Right cardiac atrium (tissue), 5 donors: ENCODE measurements around the gene BCHE. TPM values are rescaled to one million over a fixed set of nuclear protein-coding genes. Genes with fewer than 3 reads are reported as not detected.

Source experiments
- ATAC-seq, 2 donors: fragments of 200-7000 bp; cut with Tn5 transposase; one replicate each; pipeline versions ENCODE4 v1.8.0 to v1.9.1; 2020; ENCODE audit warnings: moderate library complexity in 2 of 2, mild to moderate bottlenecking in 1 of 2
- DNase-seq, 3 donors: peaks; one replicate each; pipeline ENCODE4 v3.0.0-alpha.2; 2020
- H3K27ac ChIP-seq: one replicate; pipeline ENCODE4 v1.5.1; 2013; ENCODE audit warnings: mild to moderate bottlenecking, low read length, control low read depth, moderate library complexity
- H3K27me3 ChIP-seq: one replicate; pipeline ENCODE4 v1.6.1; 2013; ENCODE audit not compliant: control insufficient read depth, insufficient read depth
- H3K4me1 ChIP-seq: one replicate; pipeline ENCODE4 v1.6.1; 2013; ENCODE audit warnings: low read length; ENCODE audit not compliant: control insufficient read depth, insufficient read depth
- H3K4me3 ChIP-seq: one replicate; pipeline ENCODE4 v1.5.1; 2013; ENCODE audit warnings: low read length, control low read depth
- H3K9me3 ChIP-seq: one replicate; pipeline ENCODE4 v1.6.1; 2013; ENCODE audit warnings: low read length; ENCODE audit not compliant: control insufficient read depth
- WGBS: extraction: QIAGEN DNeasy Blood & Tissue Kit; methylation state at CpG from one replicate; pipeline ENCODE4 v1.1.7; 2013; 5-methylcytosine and 5-hydroxymethylcytosine counted together
- intact Hi-C, 4 donors: fragments of 100-400 bp; cut with DNase I; formaldehyde crosslinking; loops; one replicate each; pipeline versions ENCODE4 v1.11.0 to v1.14.0; 2022 to 2023
- long read RNA-seq, 4 donors: library from polyadenylated mRNA; unstranded; transcript quantifications; one replicate each; pipeline ENCODE4 v2.0.0, GENCODE V29; 2020 to 2021
- polyA plus RNA-seq: library from polyadenylated mRNA; stranded (reverse); fragments of 200-250 nt; gene quantifications from one replicate; pipeline ENCODE4 v1.2.3, GENCODE V29; 2013
- total RNA-seq, 4 donors: library from RNA; stranded (reverse); fragmentation: NEBNext Ultra II Directional; extraction: Animal tissue kit (Norgen Biotek cat#: 25700); gene quantifications; one replicate each; pipeline ENCODE4 v1.2.1, GENCODE V29; 2021
- donor health status: healthy with polysubstance abuse.
- donor health status: DM: no; HTN: yes; CAD: no.
- donor health status: DM: no; HTN: no; CAD: no.
- donor health status: DM: no; HTN: yes; CAD: no; lungs with severe emphysema.
- donor health status: DM: yes; HTN: yes; CAD: no.

BCHE gene
- total RNA-seq (10 to 100 TPM in 3 of 4 donors, 1 to 10 TPM in 1; 9.7 to 11.4 (median 10.2) TPM), polyA plus RNA-seq (8.4 TPM)
- long read RNA-seq, donor 1, transcript BCHE-201 (4 exons, 2,454 nt) = major isoform, 19 of 24 reads
- long read RNA-seq, donor 1, partial matches to known transcripts = 2 of 24 reads
- long read RNA-seq, donor 1, other reads (novel, unspliced or antisense) = 2 of 24 reads
- long read RNA-seq, donor 2, partial matches to known transcripts = 0 of 4 reads
- long read RNA-seq, donor 2, other reads (novel, unspliced or antisense) = 0 of 4 reads
- long read RNA-seq, donor 3, transcript BCHE-201 (4 exons, 2,454 nt) = major isoform, 45 of 56 reads
- long read RNA-seq, donor 3, partial matches to known transcripts = 8 of 56 reads
- long read RNA-seq, donor 3, other reads (novel, unspliced or antisense) = 1 of 56 reads
- long read RNA-seq, donor 4, transcript BCHE-201 (4 exons, 2,454 nt) = major isoform, 9 of 11 reads
- long read RNA-seq, donor 4, partial matches to known transcripts = 1 of 11 reads
- long read RNA-seq, donor 4, other reads (novel, unspliced or antisense) = 0 of 11 reads

DNA sequence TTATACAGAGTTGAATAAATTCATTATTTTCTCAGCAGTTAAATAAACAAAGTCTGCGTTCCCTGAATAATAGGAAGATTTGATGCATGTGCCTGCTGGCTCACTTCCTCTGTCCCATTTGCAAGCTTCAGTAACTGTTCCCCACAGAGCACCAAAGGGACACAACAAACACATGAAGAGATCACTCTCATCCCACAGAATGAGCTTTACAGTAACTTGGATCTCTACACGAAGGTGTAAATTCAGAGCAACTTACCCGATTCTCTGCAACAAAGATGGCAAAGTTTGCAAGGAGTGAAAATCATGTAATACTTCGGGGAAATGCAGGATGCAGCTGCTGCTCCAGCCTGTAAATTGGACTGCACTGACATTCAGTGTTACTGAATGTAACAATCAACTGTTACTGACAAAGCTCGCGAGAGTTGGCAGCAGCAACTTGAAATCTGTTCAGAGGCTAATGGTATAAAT, at the start of gene BCHE:
BCHE (minus strand) TSS at position 366 of the 468 bp plus-strand sequence. CDS start 6,390 bp downstream, outside the sequence.
- DNase-seq = peak; percentile 42 to 77 (median 60)
- Histone ChIP-seq H3K27me3 (no peaks in the 10 kb centered on the region), H3K27ac (no peak within 1 kb of the TSS), H3K9me3 (no peaks in the 10 kb centered on the region), H3K4me3 (peak within 1 kb of the TSS; percentile 66), H3K4me1 (no peaks in the 10 kb centered on the region)
- intact Hi-C loops = no loop called here
- peak; percentile 70 to 85 for ATAC-seq
- WGBS = 9% methylated on average over 6 of the region's 6 CpGs

DNA sequence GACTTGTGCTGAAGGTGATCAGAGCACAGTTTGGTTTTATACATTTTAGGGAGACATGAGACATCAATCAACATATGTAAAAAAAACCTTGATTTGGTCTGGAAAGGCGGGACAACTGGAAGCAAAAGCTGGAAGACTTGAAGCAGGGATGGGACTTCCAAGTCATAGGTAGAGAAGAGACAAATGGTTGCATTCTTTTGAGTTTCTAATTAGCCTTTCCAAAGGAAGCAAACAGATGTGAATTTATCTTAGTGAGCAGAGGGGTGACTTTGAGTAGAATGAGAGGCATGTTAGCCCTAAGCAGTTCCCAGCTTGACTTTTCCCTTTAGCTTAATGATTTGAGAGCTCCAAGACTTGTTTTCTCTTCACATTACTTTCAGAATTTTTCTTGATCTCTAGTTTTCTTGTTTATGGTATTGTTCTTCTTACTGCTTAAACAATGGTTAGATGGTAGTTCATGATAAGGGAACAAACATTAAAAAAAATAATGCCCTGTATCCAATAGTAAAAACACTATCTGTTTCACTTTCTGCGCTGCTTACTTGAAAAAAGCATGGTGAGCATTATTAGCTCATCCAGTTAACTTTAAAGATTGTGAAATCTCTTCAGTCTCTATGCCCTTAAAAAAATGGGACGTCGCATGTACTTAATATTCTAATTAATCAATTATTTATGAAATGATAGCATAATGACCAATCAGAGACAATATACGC, 48.5 kb upstream of the BCHE start:
- Histone ChIP-seq H3K4me3 (no peak overlapping the region), H3K27me3 (no peaks in the 10 kb centered on the region), H3K27ac (no peak overlapping the region), H3K4me1 (no peaks in the 10 kb centered on the region), H3K9me3 (no peaks in the 10 kb centered on the region)
- WGBS = 89% methylated on average over 5 of the region's 5 CpGs
- ATAC-seq (no peak), DNase-seq (no peak)
- intact Hi-C loops = no loop called here

DNA sequence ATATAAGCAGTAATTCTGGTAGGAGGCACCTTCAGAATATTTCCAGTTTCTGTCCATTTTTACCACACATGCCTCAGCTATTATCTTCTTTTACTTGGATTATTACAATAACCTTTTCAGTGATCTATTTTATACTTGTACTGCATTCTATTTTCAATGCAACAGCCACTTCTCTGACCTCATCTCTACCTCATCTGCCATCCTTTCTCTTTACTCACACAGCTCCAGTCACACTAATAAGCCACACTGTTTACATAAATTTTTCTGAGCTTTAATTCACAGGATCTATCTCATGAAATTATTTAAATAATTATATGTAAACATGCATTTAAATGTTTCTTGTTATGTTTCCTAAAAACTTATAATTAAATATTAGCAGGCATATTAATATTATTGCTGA, 47.3 kb upstream of the BCHE start:
- Histone ChIP-seq H3K9me3 (no peaks in the 10 kb centered on the region), H3K4me1 (no peaks in the 10 kb centered on the region), H3K4me3 (no peak overlapping the region), H3K27me3 (no peaks in the 10 kb centered on the region), H3K27ac (no peak overlapping the region)
- intact Hi-C loops = no loop called here
- DNase-seq (no peak), ATAC-seq (no peak)

DNA sequence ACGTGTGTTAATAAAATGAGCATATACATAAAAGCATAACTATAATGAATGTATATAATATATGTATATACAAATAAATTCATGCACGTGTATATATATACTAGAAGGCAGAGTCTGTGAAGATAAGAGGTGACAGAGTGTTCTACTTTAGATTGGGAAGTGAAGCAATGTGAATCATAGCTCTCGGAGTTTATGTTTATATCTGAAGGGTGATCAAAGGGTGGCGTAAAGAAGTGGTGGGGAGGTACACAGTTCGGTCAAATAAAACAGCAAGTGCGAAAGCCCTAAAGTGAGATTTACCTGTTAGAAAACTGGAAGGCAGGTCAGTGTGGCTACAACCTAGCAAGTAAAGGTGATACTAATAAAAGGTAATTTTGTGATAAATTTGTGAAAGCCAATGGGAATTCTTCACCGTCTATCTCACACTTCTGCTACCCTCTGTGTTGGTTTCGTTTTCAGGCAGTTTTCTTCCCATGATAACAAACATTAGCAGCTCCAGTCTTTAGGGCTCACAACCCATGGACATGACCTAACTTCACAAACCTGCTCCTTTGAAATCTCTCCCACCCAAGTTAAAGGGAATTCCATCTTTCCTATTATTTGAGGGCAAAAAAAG, 46.7 kb upstream of the BCHE start:
- ATAC-seq (no peak), DNase-seq (no peak)
- H3K9me3 ChIP-seq = no peaks in the 10 kb centered on the region
- intact Hi-C loops = no loop called here
- H3K27me3 ChIP-seq = no peaks in the 10 kb centered on the region
- H3K27ac ChIP-seq = no peak overlapping the region
- no peaks in the 10 kb centered on the region for H3K4me1 ChIP-seq
- no peak overlapping the region for H3K4me3 ChIP-seq
- WGBS = 66% methylated on average over 8 of the region's 8 CpGs

DNA sequence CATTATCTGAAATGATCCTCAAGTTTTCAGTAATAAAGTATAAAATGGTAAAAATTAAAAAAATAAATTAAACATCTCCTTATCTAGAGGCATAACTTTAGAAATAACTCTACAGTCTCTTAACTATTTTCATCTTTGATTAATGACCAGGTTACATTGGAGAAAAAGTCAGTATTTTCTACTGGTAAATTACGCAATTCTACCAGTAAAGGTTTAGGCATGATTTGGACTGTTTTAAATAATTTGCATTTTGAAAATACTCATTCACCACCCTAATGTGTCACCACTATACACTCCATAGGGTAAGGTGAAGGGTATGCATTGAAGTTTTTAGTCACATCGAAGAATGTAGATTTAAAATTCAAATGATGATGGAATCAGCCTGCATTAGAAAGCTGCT, 45.9 kb upstream of the BCHE start:
- Histone ChIP-seq H3K27ac (no peak overlapping the region), H3K4me1 (no peaks in the 10 kb centered on the region), H3K9me3 (no peaks in the 10 kb centered on the region), H3K4me3 (no peak overlapping the region), H3K27me3 (no peaks in the 10 kb centered on the region)
- 94% methylated on average over 2 of the region's 2 CpGs for WGBS
- intact Hi-C loops = no loop called here
- ATAC-seq = no peak
- no peak for DNase-seq

DNA sequence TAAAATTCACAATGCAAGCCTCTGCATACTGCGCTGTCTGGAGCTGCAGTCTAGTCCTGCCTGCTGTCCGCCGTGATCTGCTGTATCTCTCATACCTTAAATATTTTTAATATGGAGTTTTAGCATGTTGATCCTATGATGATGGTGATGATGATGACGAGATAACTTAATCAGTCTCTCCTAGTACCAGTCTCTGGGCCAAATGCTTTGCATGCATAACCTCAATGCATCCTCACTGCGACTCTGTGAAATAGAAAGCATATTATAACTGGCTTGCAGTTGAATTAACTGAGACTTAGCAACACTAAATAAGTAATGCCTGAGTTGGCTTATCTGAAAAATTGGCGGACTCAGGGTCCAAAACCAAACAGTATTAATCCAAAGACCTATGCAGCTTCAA, 38.4 kb upstream of the BCHE start:
- DNase-seq (no peak), ATAC-seq (no peak)
- intact Hi-C loops = no loop called here
- Histone ChIP-seq H3K4me3 (no peak overlapping the region), H3K9me3 (no peaks in the 10 kb centered on the region), H3K27ac (no peak overlapping the region), H3K4me1 (no peaks in the 10 kb centered on the region), H3K27me3 (no peaks in the 10 kb centered on the region)
- WGBS = 79% methylated on average over 6 of the region's 6 CpGs

DNA sequence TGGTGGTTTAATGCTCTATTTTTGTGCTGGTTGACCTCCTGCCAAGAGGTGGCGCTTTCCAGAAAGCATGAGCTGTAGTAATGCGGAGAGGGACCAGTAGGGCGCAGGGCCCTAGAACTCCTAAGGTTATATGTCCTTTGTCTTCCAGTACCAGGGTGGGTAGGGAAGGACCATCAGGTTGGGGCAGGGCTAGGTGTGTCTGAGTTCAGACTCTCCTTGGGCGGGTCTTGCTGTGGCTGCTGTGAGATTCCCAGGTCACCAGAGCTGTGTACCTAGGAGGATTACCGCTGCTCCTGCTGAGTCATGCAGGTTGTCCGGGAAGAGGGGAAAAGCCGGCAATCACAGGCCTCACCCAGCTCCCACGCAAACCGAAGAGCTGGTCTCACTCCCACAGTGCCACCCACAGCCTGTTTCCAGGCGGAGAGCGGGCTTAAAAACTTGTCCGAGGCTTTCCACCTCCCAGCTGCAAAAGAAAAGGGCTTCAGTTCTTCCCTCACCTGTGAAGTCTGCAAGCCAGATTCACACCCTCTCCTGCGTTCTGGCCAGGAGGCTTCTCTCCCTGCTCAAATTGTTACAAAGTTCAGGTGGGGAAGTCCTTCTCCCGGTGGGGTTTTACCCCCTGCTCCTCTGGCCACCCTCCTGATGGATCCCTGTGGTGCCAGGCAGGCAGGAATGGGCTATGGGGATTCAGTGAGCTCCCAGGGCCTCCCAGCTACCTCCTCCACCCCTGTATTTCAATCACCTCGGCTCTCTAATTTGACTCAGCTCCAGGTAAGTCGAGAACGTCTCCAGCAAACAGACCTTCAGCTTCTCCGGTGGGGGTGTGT, 37.7 kb upstream of the BCHE start:
- WGBS = 88% methylated on average over 18 of the region's 18 CpGs
- no peak for ATAC-seq
- no peak overlapping the region for H3K4me3 ChIP-seq
- H3K27ac ChIP-seq = no peak overlapping the region
- H3K4me1 ChIP-seq = no peaks in the 10 kb centered on the region
- H3K27me3 ChIP-seq = no peaks in the 10 kb centered on the region
- peak in 1 of 3 donors; percentile 34 for DNase-seq
- intact Hi-C loops = no loop called here
- H3K9me3 ChIP-seq = no peaks in the 10 kb centered on the region

DNA sequence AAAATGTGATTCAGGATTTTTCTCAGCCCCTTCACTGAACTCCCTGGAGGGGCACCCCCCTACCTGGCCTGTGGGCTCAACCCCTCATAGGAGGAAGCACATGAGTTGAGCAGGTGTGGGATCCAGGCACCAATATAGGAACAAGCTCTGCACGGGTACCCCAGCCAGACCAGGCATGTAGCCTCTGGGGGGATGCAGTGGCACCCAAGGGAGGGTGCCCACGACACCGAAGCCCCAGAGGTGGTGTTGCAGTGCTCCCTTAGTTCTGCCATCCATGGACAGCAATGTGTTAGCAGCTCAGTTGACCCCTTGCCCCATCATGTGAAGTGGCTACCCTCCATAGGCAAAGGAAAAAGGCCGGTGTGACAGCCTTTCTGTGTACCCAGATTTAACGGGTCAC, 30.9 kb upstream of the BCHE start:
- no peak for DNase-seq
- no peaks in the 10 kb centered on the region for H3K4me1 ChIP-seq
- intact Hi-C loops = no loop called here
- H3K27ac ChIP-seq = no peak overlapping the region
- H3K27me3 ChIP-seq = no peaks in the 10 kb centered on the region
- H3K4me3 ChIP-seq = no peak overlapping the region
- WGBS = 85% methylated on average over 5 of the region's 5 CpGs
- H3K9me3 ChIP-seq = no peaks in the 10 kb centered on the region
- no peak for ATAC-seq

DNA sequence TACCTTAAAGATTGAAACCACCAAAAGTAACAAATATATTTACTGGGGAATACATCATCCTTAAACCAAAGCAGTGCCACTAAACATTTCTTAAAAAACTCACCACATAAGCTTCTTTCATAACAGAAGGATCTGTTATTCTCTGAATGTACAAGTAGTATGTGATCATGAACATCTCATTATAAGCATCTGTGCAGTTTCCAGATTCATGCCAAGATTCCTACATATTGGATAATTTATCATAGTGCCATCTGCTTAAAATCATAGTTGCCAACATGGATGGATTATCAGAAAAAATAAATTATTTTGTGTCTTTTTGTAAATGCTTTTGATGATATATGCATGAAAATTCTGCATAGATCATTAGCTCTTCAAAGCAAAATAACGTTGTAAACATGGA, 21.8 kb upstream of the BCHE start:
- Histone ChIP-seq H3K4me1 (no peaks in the 10 kb centered on the region), H3K27me3 (no peaks in the 10 kb centered on the region), H3K4me3 (no peak overlapping the region), H3K27ac (no peak overlapping the region), H3K9me3 (no peaks in the 10 kb centered on the region)
- no peak for DNase-seq
- WGBS = 65% methylated on average over 1 of the region's 1 CpG
- ATAC-seq = no peak
- intact Hi-C loops = no loop called here

DNA sequence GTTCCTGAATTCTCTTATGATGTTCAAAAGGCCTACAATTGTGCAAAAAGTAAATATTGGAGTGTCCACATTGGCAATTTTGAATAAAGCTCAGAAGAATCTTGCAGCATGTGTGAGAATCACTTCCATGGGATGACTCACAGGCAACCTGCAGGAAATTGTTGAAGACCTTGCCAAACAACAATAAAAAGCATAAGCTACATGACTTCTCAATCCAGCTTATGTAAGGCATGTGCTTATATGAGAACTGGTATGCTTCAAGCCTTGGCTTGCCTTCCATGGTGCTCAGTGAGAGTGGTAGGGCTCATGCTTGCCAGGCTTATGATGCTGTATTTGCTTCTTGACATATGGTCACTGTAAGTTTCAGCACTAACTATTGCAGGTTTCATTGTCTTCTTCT, 18.4 kb upstream of the BCHE start:
- no peak for DNase-seq
- H3K27ac ChIP-seq = no peak overlapping the region
- H3K4me1 ChIP-seq = no peaks in the 10 kb centered on the region
- H3K27me3 ChIP-seq = no peaks in the 10 kb centered on the region
- intact Hi-C loops = no loop called here
- no peak for ATAC-seq
- H3K4me3 ChIP-seq = no peak overlapping the region
- H3K9me3 ChIP-seq = no peaks in the 10 kb centered on the region
